Vagina (tissue), 2 donors: ENCODE results near the gene TXNDC9. TPM values are rescaled to one million over a fixed set of nuclear protein-coding genes. Genes with fewer than 3 reads are reported as not detected.
"Not testable (repeated sequence)": the region's sequence is repeated elsewhere in the genome, so short reads cannot be mapped to it uniquely, and the experiment has no call there.

ENCODE experiments used
- DNase-seq, 2 donors: peaks; one replicate each; pipeline ENCODE4 v3.0.0-alpha.2; 2017; ENCODE audit errors: extremely low spot score in 2 of 2
- H3K27ac ChIP-seq: fragments of 200-600 bp; sonication (generic); one replicate; pipeline ENCODE4 v1.5.1; 2019
- H3K27me3 ChIP-seq: fragments of 200-600 bp; sonication (generic); one replicate; pipeline ENCODE4 v1.5.1; 2019
- H3K36me3 ChIP-seq, 2 donors: fragments of 200-600 bp; sonication (generic); one replicate each; pipeline ENCODE4 v1.5.1; 2017 to 2019
- H3K4me1 ChIP-seq: fragments of 200-600 bp; sonication (generic); one replicate; pipeline ENCODE4 v1.5.1; 2019
- H3K4me3 ChIP-seq, 2 donors: fragments of 200-600 bp; sonication (generic); 1 replicate in 1 of 2; 2 replicates in 1 of 2; pipeline ENCODE4 v1.5.1; 2016 to 2019
- H3K9me3 ChIP-seq: fragments of 200-600 bp; sonication (generic); one replicate; pipeline ENCODE4 v1.5.1; 2019
- POLR2A ChIP-seq, 2 donors: fragments of 450-650 bp; IDR thresholded peaks; one replicate each; pipeline ENCODE4 v1.6.1; 2017; ENCODE audit warnings: antibody characterized with exemption in 2 of 2, mild to moderate bottlenecking in 2 of 2, moderate library complexity in 2 of 2
- POLR2AphosphoS5 ChIP-seq, 2 donors: sonication (generic); formaldehyde crosslinking; IDR thresholded peaks; one replicate each; pipeline ENCODE4 v1.9.0; 2017; ENCODE audit warnings: antibody characterized with exemption in 2 of 2, mild to moderate bottlenecking in 2 of 2, low read depth in 1 of 2; ENCODE audit not compliant: insufficient read depth in 1 of 2
- intact Hi-C: fragments of 100-400 bp; cut with DNase I; formaldehyde crosslinking; loops from one replicate; pipeline ENCODE4 v1.15.1; 2023
- total RNA-seq: library from RNA; depleted of rRNA; stranded (reverse); fragments of >200 nt; gene quantifications from one replicate; pipeline ENCODE4 v1.2.3, GENCODE V29; 2016
- TF ChIP-seq, protein P1 (sequence below), 3 experiments: fragments of 450-650 bp in 2 of 3; fragments of 200-600 bp in 1 of 3; sonication (generic) in 1 of 3; IDR thresholded peaks; one replicate each; pipeline ENCODE4 v1.5.1; 2017 to 2019; ENCODE audit warnings: antibody characterized with exemption in 3 of 3, mild to moderate bottlenecking in 2 of 3, moderate library complexity in 2 of 3

The TXNDC9 gene
- total RNA-seq, 1 donor from 2014 or later, result 37.1 TPM

DNA sequence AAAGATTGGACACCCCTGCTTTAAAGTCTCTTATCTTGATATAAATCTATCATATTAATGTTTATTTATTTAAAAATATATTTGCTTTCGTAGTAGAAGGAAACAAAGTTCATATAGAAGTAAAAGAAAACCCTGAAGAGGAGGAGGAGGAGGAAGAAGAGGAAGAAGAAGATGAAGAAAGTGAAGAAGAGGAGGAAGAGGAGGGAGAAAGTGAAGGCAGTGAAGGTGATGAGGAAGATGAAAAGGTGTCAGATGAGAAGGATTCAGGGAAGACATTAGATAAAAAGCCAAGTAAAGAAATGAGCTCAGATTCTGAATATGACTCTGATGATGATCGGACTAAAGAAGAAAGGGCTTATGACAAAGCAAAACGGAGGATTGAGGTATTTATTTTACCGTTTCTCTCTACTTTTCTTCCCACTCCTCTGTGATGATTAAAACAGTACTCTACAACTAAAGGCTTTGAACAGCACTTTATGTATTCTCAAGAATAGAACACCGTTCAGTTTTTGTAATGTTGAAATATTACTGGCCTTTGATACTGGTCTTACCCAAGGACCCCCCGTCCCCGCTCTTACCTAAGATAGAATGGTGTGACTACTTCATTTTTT, 40.2 kb upstream of the TXNDC9 start:
- H3K4me1 ChIP-seq, result no peaks in the 10 kb centered on the region
- no peaks in the 10 kb centered on the region for H3K27me3 ChIP-seq
- intact Hi-C loops, result no loop called here
- TF ChIP-seq POLR2AphosphoS5 (IDR thresholded peaks at IDR 0.05; ENCODE audit: insufficient read depth in 1 of 2, low read depth in 1 of 2) (no peak), POLR2A (IDR thresholded peaks at IDR 0.05) (no peak)
- TF ChIP-seq, protein P1, sequence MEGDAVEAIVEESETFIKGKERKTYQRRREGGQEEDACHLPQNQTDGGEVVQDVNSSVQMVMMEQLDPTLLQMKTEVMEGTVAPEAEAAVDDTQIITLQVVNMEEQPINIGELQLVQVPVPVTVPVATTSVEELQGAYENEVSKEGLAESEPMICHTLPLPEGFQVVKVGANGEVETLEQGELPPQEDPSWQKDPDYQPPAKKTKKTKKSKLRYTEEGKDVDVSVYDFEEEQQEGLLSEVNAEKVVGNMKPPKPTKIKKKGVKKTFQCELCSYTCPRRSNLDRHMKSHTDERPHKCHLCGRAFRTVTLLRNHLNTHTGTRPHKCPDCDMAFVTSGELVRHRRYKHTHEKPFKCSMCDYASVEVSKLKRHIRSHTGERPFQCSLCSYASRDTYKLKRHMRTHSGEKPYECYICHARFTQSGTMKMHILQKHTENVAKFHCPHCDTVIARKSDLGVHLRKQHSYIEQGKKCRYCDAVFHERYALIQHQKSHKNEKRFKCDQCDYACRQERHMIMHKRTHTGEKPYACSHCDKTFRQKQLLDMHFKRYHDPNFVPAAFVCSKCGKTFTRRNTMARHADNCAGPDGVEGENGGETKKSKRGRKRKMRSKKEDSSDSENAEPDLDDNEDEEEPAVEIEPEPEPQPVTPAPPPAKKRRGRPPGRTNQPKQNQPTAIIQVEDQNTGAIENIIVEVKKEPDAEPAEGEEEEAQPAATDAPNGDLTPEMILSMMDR (IDR thresholded peaks at IDR 0.05), result no peak
- H3K36me3 ChIP-seq, result peaks cover 0 to 50% of the 10 kb centered on the region in 2 donors
- H3K9me3 ChIP-seq, result no peaks in the 10 kb centered on the region
- H3K4me3 ChIP-seq, result no peak overlapping the region
- no peak overlapping the region for H3K27ac ChIP-seq
- no peak for DNase-seq

DNA sequence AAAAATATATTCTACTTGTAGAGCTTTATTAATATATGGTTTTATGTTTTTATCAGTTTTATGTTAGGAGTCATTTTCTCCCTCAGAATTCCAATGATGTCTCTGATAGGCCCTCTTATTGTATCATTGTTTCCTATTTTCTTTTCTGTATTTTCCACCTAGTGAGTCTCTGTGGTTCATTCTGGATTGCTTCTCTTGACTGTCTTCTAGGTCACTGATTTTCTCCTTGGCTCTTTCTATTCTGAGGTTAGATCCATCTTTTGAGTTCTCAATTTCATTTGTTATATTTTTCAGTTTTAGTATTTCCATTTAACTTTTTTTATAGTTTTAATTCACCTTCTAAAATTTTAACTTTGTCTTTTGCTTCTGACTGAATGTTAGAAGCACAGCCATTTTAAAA, 38.6 kb upstream of the TXNDC9 start:
- H3K4me3 ChIP-seq, result no peak overlapping the region
- TF ChIP-seq POLR2A (IDR thresholded peaks at IDR 0.05) (no peak), POLR2AphosphoS5 (IDR thresholded peaks at IDR 0.05; ENCODE audit: insufficient read depth in 1 of 2, low read depth in 1 of 2) (no peak)
- TF ChIP-seq, protein P1 (IDR thresholded peaks at IDR 0.05), result no peak
- no peak for DNase-seq
- H3K4me1 ChIP-seq, result no peaks in the 10 kb centered on the region
- no peak overlapping the region for H3K27ac ChIP-seq
- intact Hi-C loops, result no loop called here
- peaks cover 0 to 45% of the 10 kb centered on the region in 2 donors for H3K36me3 ChIP-seq
- H3K9me3 ChIP-seq, result no peaks in the 10 kb centered on the region
- H3K27me3 ChIP-seq, result no peaks in the 10 kb centered on the region

DNA sequence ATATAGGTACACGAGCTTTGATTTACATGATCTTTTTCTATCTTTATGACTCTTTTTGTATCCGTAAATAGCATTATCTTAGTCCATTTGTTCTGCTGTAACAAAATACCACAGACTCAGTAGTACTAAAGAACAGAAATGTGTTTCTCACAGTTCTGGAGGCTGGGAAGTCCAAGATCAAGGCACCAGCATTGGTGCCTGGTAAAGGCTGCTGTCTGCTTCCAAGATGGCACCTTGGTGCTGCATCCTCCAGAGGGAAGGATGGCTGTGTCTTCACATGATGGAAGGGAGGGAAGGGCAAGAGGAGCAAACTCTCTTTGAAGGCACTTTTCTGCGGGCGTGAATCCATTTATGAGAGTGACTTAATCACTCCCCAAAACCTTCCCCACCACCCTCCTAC, 37.0 kb upstream of the TXNDC9 start:
- TF ChIP-seq POLR2AphosphoS5 (IDR thresholded peaks at IDR 0.05; ENCODE audit: insufficient read depth in 1 of 2, low read depth in 1 of 2), result no peak
- TF ChIP-seq, protein P1 (IDR thresholded peaks at IDR 0.05), result no peak
- no peak for TF ChIP-seq POLR2A (IDR thresholded peaks at IDR 0.05)
- Histone ChIP-seq H3K27me3 (no peaks in the 10 kb centered on the region), H3K27ac (no peak overlapping the region), H3K4me1 (no peaks in the 10 kb centered on the region), H3K4me3 (no peak overlapping the region), H3K9me3 (no peaks in the 10 kb centered on the region), H3K36me3 (peaks cover 0 to 51% of the 10 kb centered on the region in 2 donors)
- intact Hi-C loops, result no loop called here
- DNase-seq, result no peak

DNA sequence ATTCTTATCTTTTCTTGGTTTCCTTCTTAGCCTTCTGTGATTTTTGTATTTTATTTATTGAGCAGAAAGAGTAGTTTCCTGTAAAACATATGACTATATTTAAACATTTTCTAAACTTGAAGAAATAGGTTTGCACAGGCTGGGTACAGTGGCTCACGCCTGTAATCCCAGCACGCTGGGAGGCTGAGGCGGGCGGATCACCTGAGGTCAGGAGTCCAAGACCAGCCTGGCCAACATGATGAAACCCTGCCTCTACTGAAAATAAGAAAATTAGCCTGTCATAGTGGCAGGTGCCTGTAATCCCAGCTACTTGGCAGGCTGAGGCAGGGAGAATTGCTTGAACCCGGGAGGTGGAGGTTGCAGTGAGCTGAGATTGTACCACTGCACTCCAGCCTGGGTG, 32.7 kb upstream of the TXNDC9 start:
- H3K27me3 ChIP-seq, H3K4me3 ChIP-seq, intact Hi-C loops, H3K4me1 ChIP-seq, DNase-seq, H3K27ac ChIP-seq, H3K9me3 ChIP-seq: not testable (repeated sequence)
- peaks cover 0 to 69% of the 10 kb centered on the region in 2 donors for H3K36me3 ChIP-seq

DNA sequence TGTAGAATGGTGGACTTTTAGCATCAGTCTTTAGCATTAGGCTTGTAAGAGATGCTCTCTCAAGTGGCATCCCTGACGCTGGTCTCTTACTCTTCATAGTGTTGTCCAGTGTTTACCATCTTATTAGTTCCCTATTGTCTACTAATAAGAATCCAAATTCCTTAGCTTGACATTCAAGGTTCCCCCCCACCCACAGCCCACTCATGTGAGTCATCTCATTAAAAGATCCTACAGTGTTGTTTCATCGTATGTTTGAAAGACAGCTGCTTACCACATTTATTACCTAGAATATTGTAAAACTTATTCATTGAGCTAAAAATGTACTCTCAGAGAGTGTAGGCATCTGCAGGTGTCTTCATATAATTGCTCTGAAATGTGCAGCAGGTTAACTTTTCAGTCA, 29.5 kb upstream of the TXNDC9 start:
- no peak for TF ChIP-seq POLR2A (IDR thresholded peaks at IDR 0.05)
- TF ChIP-seq POLR2AphosphoS5 (IDR thresholded peaks at IDR 0.05; ENCODE audit: insufficient read depth in 1 of 2, low read depth in 1 of 2), result no peak
- intact Hi-C loops, result no loop called here
- no peak overlapping the region for H3K4me3 ChIP-seq
- no peaks in the 10 kb centered on the region for H3K27me3 ChIP-seq
- no peaks in the 10 kb centered on the region for H3K4me1 ChIP-seq
- peaks cover 0 to 63% of the 10 kb centered on the region in 2 donors for H3K36me3 ChIP-seq
- H3K9me3 ChIP-seq, result no peaks in the 10 kb centered on the region
- DNase-seq, result no peak
- no peak overlapping the region for H3K27ac ChIP-seq

DNA sequence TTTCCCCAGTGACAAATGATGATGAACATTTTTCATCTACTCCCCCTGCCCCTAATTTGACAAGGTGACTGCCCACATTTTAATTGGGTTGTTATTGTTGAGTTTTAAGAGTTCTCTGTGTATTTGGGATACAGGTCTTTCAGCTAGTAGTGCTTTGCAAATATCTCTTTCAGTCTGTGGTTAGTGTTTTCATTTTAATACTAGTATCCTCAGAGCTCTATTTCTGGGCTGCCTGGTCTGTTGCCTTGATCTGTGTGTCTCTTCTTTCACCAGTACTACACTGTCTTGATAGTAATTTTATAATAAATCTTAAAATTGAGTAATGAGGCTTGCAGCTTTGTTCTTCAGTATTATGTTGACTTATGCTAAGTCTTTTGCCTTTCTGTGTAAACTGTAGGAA, 20.7 kb upstream of the TXNDC9 start:
- Histone ChIP-seq H3K27me3 (no peaks in the 10 kb centered on the region), H3K4me3 (no peak overlapping the region), H3K4me1 (no peaks in the 10 kb centered on the region), H3K27ac (no peak overlapping the region), H3K36me3 (peaks cover 0 to 7% of the 10 kb centered on the region in 2 donors), H3K9me3 (no peaks in the 10 kb centered on the region)
- TF ChIP-seq, protein P1 (IDR thresholded peaks at IDR 0.05), result no peak
- TF ChIP-seq POLR2AphosphoS5 (IDR thresholded peaks at IDR 0.05; ENCODE audit: insufficient read depth in 1 of 2, low read depth in 1 of 2) (no peak), POLR2A (IDR thresholded peaks at IDR 0.05) (no peak)
- intact Hi-C loops, result no loop called here
- DNase-seq, result no peak

DNA sequence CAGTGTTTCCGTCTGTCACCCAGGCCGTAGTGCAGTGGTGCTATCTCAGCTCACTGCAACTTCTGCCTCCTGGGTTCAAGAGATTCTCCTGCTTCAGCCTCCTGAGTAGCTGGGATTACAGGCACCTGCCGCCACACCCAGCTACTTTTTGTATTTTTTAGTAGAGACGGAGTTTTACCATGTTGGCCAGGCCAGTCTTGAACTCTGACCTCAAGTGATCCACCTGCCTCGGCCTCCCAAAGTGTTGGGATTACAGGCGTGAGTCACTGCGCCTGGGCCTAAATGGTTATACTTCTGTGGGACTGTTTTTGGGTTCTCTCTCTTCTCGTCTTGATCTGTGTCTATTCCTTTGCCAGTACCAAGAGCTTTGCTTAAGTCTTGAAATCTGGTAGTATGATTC, 18.7 kb upstream of the TXNDC9 start:
- DNase-seq, H3K27ac ChIP-seq, intact Hi-C loops, H3K27me3 ChIP-seq, H3K4me3 ChIP-seq, H3K36me3 ChIP-seq, H3K9me3 ChIP-seq, H3K4me1 ChIP-seq: not testable (repeated sequence)
